Upper lobe of left lung (tissue), 4 donors: ENCODE results near the gene CARD11.

Experiments
- EP300 ChIP-seq, 4 donors: sonication (generic); formaldehyde crosslinking; IDR thresholded peaks; one replicate each; pipeline ENCODE4 v1.5.1; 2017; ENCODE audit warnings: antibody characterized with exemption in 4 of 4, control low read depth in 2 of 4
- POLR2A ChIP-seq, 4 donors: fragments of 450-650 bp; IDR thresholded peaks; one replicate each; pipeline ENCODE4 v1.5.1; 2016 to 2017; ENCODE audit warnings: antibody characterized with exemption in 4 of 4, mild to moderate bottlenecking in 2 of 4
- POLR2AphosphoS5 ChIP-seq, 2 donors: sonication (generic); formaldehyde crosslinking; IDR thresholded peaks; one replicate each; pipeline ENCODE4 v1.5.1; 2017; ENCODE audit warnings: antibody characterized with exemption in 2 of 2
- TF ChIP-seq, protein P1 (sequence below), 6 experiments: fragments of 450-650 bp in 4 of 6; fragments of 200-600 bp in 2 of 6; sonication (generic) in 2 of 6; IDR thresholded peaks; one replicate each; pipeline ENCODE4 v1.5.1; 2016 to 2019; ENCODE audit warnings: antibody characterized with exemption in 6 of 6

DNA sequence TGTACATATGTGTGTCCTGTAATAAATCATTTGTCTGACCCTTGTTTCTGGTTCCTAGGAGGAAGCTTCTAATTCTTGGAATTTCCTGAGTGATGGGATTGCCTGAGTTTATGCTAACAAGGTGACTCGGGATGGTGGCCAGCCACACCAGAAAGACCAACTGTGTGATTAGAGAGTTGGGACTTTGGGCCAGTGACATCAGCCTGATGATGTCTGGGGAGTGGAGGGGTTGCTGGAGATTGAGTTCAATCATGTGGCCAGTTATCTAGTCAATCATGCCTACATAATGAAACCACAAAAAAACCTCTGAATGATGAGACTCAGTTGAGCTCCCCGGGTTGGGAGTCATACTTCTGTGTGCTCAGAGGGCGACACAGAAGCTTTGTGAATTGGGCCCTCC is 23.5 kb upstream of the CARD11 start:
- TF ChIP-seq, protein P1, sequence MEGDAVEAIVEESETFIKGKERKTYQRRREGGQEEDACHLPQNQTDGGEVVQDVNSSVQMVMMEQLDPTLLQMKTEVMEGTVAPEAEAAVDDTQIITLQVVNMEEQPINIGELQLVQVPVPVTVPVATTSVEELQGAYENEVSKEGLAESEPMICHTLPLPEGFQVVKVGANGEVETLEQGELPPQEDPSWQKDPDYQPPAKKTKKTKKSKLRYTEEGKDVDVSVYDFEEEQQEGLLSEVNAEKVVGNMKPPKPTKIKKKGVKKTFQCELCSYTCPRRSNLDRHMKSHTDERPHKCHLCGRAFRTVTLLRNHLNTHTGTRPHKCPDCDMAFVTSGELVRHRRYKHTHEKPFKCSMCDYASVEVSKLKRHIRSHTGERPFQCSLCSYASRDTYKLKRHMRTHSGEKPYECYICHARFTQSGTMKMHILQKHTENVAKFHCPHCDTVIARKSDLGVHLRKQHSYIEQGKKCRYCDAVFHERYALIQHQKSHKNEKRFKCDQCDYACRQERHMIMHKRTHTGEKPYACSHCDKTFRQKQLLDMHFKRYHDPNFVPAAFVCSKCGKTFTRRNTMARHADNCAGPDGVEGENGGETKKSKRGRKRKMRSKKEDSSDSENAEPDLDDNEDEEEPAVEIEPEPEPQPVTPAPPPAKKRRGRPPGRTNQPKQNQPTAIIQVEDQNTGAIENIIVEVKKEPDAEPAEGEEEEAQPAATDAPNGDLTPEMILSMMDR (IDR thresholded peaks at IDR 0.05) = no peak
- TF ChIP-seq POLR2A (IDR thresholded peaks at IDR 0.05) (no peak), POLR2AphosphoS5 (IDR thresholded peaks at IDR 0.05) (no peak), EP300 (IDR thresholded peaks at IDR 0.05) (no peak)
